GM12878 (cell line): ENCODE measurements around the gene CNOT3. TPM values are rescaled to one million over a fixed set of nuclear protein-coding genes. Genes with fewer than 3 reads are reported as not detected.

Source experiments
- ATAC-seq: fragments of 200-7000 bp; cut with Tn5 transposase; 3 replicates; pipeline ENCODE4 v1.9.1; 2020; ENCODE audit warnings: mild to moderate bottlenecking, moderate library complexity
- BruUV-seq: library from RNA; stranded (reverse); fragments of 400-500 nt; replicated peaks from 2 replicates; lab custom pipeline; 2021; lab: Mats Ljungman, UMichigan
- CTCF ChIA-PET: fragments of 300-600 bp; sonication (Branson Sonifier 250); formaldehyde crosslinking; extraction: SDS; loops from one replicate; lab custom pipeline; 2021; ENCODE audit warnings: inconsistent platforms; lab: Yijun Ruan, JAX
- POLR2A ChIA-PET: fragments of 350-600 bp; formaldehyde crosslinking; extraction: SDS; loops from one replicate; lab custom pipeline; 2021; ENCODE audit warnings: inconsistent platforms; lab: Charles Lee
- RAD21 ChIA-PET: fragments of 300-600 bp; sonication (Branson Sonifier 250); formaldehyde crosslinking; loops from one replicate; lab custom pipeline; 2023; ENCODE audit warnings: antibody characterized with exemption; ENCODE audit not compliant: unreplicated experiment; lab: Charles Lee
- SMC1A ChIA-PET: fragments of 300-600 bp; sonication (Branson Sonifier 250); formaldehyde crosslinking; loops from one replicate; lab custom pipeline; 2023; ENCODE audit not compliant: unreplicated experiment, uncharacterized antibody; lab: Charles Lee
- DNase-seq: peaks from one replicate; pipeline ENCODE4 v3.0.0-alpha.2; 2011; ENCODE audit warnings: low read depth, low spot score
- FAIRE-seq: peaks from 3 replicates; lab custom pipeline; 2011; peaks lifted over from hg19 to GRCh38; lab: Jason Lieb, UNC
- H2AFZ ChIP-seq: 2 replicates; pipeline ENCODE4 v1.6.0; 2011; ENCODE audit warnings: low read depth, low read length, control low read depth; ENCODE audit not compliant: control insufficient read depth
- H3K27ac ChIP-seq: 2 replicates; pipeline ENCODE4 v1.5.1; 2011; ENCODE audit warnings: control low read depth; ENCODE audit not compliant: control insufficient read depth, insufficient read depth
- H3K27me3 ChIP-seq, 2 experiments: replicated peaks in 1 of 2; 2 replicates each; pipeline versions ENCODE4 v1.6.0 to v1.6.1; 2011; ENCODE audit warnings: low read length in 1 of 2; ENCODE audit not compliant: control insufficient read depth in 2 of 2, insufficient read depth in 2 of 2
- H3K36me3 ChIP-seq, 2 experiments: 2 replicates each; pipeline ENCODE4 v1.5.1; 2011; ENCODE audit warnings: low read length in 1 of 2; ENCODE audit not compliant: control insufficient read depth in 2 of 2, insufficient read depth in 2 of 2
- H3K4me1 ChIP-seq: 2 replicates; pipeline ENCODE4 v1.6.1; 2011; ENCODE audit warnings: mild to moderate bottlenecking, low read length, moderate library complexity, mixed read lengths; ENCODE audit not compliant: control insufficient read depth, insufficient read depth
- H3K4me2 ChIP-seq: 2 replicates; pipeline ENCODE4 v1.6.0; 2011; ENCODE audit warnings: control low read depth; ENCODE audit not compliant: control insufficient read depth, insufficient read depth
- H3K4me3 ChIP-seq: fragments of 200-600 bp; sonication (generic); 2 replicates; pipeline ENCODE4 v1.5.1; 2016
- H3K79me2 ChIP-seq: 2 replicates; pipeline ENCODE4 v1.6.0; 2011; ENCODE audit warnings: low read length; ENCODE audit not compliant: control insufficient read depth, insufficient read depth
- H3K9ac ChIP-seq: 2 replicates; pipeline ENCODE4 v1.8.0; 2011; ENCODE audit warnings: low read length, control low read depth, mixed read lengths; ENCODE audit not compliant: control insufficient read depth, insufficient read depth
- H3K9me3 ChIP-seq: replicated peaks from 3 replicates; pipeline ENCODE4 v1.5.1; 2011; ENCODE audit warnings: mild to moderate bottlenecking, low read length; ENCODE audit not compliant: control insufficient read depth, insufficient read depth
- H4K20me1 ChIP-seq: 2 replicates; pipeline ENCODE4 v1.6.0; 2011; ENCODE audit not compliant: control insufficient read depth, insufficient read depth
- LARP7 ChIP-seq: fragments of 450-650 bp; IDR thresholded peaks from 2 replicates; pipeline ENCODE4 v1.6.1; 2017; ENCODE audit warnings: mild to moderate bottlenecking
- RAD21 ChIP-seq: IDR thresholded peaks from 2 replicates; pipeline ENCODE4 v1.6.1; 2011; ENCODE audit warnings: mild to moderate bottlenecking, low read depth, low read length, moderate library complexity; ENCODE audit not compliant: insufficient read depth
- RFX5 ChIP-seq: IDR thresholded peaks from 2 replicates; pipeline ENCODE4 v1.6.1; 2011; ENCODE audit warnings: low read depth, low read length, improper control_type of control experiment
- SMARCA5 ChIP-seq: fragments of 450-650 bp; IDR thresholded peaks from 2 replicates; pipeline ENCODE4 v1.6.1; 2017; ENCODE audit warnings: mild to moderate bottlenecking
- SREBF1 ChIP-seq: IDR thresholded peaks from 2 replicates; pipeline ENCODE4 v1.6.1; 2012; ENCODE audit warnings: mild to moderate bottlenecking, low read length
- YY1 ChIP-seq: IDR thresholded peaks from 2 replicates; pipeline ENCODE4 v1.6.1; 2011; ENCODE audit warnings: low read depth, mild to moderate bottlenecking, low read length
- WGBS: methylation state at CpG from one replicate; pipeline ENCODE4 v1.1.6; 2016; ENCODE audit warnings: low lambda C conversion rate; ENCODE audit not compliant: insufficient replicate concordance, insufficient coverage; ENCODE audit errors: missing lambda C conversion rate; 5-methylcytosine and 5-hydroxymethylcytosine counted together
- in situ Hi-C: fragments of 300-500 bp; cut with MboI; formaldehyde crosslinking; loops from 9 replicates; pipeline ENCODE4 v1.14.3; 2018; ENCODE audit warnings: mixed read lengths
- intact Hi-C: fragments of 100-400 bp; cut with micrococcal nuclease; formaldehyde crosslinking; loops from one replicate; pipeline ENCODE4 v1.14.2; 2022; ENCODE audit not compliant: unreplicated experiment
- polyA plus RNA-seq, 11 experiments: library from polyadenylated mRNA; depleted of rRNA in 4 of 11; unstranded in 6 of 11; stranded (reverse) in 5 of 11; fragments of >200 nt; fragmentation: Nextera tagmentation in 4 of 11; fragmentation: Illumina TruSeq in 1 of 11; extraction: Ambion mirVana in 4 of 11; extraction: Trizol in 1 of 11; gene quantifications; 1 replicate in 1 of 11; 2 replicates in 10 of 11; pipeline versions ENCODE4 v1.2.1 to v1.2.3, GENCODE V29; 2011 to 2016; ENCODE audit warnings: inconsistent platforms in 2 of 11, missing spikeins in 2 of 11, low read depth in 1 of 11
- total RNA-seq, 4 experiments: library from RNA; depleted of rRNA in 3 of 4; stranded (reverse); fragments of >200 nt in 3 of 4; fragmentation: Illumina TruSeq in 1 of 4; extraction: Trizol in 1 of 4; gene quantifications; 2 replicates each; pipeline versions ENCODE4 v1.2.1 to v1.2.3, GENCODE V29; 2013 to 2021
- TF ChIP-seq, protein P1 (sequence below), 3 experiments: IDR thresholded peaks in 2 of 3; conservative IDR thresholded peaks in 1 of 3; 2 replicates each; pipeline ENCODE4 v1.5.1; 2011; ENCODE audit warnings: low read depth in 3 of 3, low read length in 3 of 3, mild to moderate bottlenecking in 3 of 3, control low read depth in 2 of 3, moderate library complexity in 2 of 3, inconsistent platforms in 1 of 3, mixed read lengths in 1 of 3; ENCODE audit not compliant: control insufficient read depth in 2 of 3, insufficient read depth in 1 of 3; ENCODE audit errors: extremely low read depth in 1 of 3

The CNOT3 gene
- total and polyA plus RNA-seq, 10 of the 15 experiments (the other 5 are each of a cell fraction or from before 2014, with no cell fraction given): 0.14 to 45.1 (median 14.0) TPM

DNA sequence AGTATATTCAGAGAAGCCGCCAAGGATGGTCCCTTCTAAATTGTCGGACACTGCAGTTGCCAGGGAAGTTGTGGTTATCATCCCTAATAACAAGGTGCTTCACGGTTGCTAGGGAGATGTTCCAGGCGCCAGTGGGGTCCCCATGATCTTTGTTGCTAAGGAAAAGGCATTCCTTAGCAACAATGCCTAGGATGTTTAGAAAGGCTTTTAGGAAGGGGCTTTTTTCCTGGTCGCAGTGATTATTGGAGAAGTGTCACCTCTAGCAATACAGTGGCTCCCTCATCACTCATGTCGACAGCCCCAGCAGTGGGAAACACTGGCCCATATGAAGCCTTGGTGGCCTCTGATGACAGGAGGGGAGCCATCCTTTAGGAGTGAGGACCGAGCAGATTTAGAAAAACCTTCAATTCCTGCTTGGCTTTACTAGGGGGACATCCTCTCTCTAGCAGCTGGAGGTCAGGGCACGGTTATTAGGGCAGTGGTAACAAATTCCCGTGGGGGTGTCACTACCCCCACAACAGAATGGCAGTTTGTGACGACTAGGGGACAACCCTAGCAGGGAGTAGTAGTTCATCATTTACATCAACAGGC lies 41.8 kb downstream of the CNOT3 start (continued):
- TF ChIP-seq SREBF1: no peak
- TF ChIP-seq YY1: no peak
- TF ChIP-seq LARP7: no peak
- no peak for TF ChIP-seq SMARCA5

DNA sequence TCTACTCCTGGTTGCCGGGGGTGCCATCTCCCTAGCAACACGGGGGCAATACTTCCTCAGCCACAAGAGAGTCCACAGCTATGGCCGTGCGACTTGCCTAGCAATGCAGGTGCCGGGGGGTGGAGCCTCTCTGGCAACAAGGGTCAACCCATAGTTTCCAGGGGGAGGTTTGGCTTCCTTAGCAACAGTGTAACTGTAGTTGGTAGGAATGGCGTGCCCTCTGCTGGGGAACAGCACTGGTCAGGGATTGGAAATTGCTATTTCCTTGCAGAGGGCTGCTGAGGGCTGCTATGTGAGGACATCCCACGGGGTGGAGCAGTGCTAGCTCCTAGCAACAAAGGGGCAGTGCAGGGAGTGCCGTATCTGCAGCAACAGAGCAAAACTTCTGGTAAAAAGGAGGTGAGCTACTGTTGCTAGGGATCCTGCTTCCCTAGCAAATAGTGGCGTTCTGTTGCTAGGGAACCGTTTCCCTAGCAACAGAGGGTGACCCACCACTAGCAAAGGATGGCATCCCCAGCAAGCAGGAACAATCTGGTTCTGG lies 42.4 kb downstream of the CNOT3 start:
- ATAC-seq (peak; percentile 71), DNase-seq (no peak), FAIRE-seq (no peak)
- no peaks in the 10 kb centered on the region for H3K27me3 ChIP-seq
- intact Hi-C loops (no loop called here), in situ Hi-C loops (no loop called here)
- no peaks in the 10 kb centered on the region for H3K79me2 ChIP-seq
- H3K4me1 ChIP-seq: no peaks in the 10 kb centered on the region
- no peaks in the 10 kb centered on the region for H3K9me3 ChIP-seq
- WGBS: 72% methylated on average over 10 of the region's 10 CpGs
- H3K36me3 ChIP-seq: peaks cover 0 to 3% of the 10 kb centered on the region in 2 experiments; a peak in 1 of 4 replicates
- ChIA-PET SMC1A (no interaction called here), CTCF (interaction anchor here (0.7 to 1.4 kb wide), 4 partner anchors 9 to 210 kb away, joined by 3 read pairs; partner anchors contain the start of gene MBOAT7), POLR2A (no interaction called here), RAD21 (no interaction called here)
- no peak overlapping the region for H3K4me2 ChIP-seq
- H4K20me1 ChIP-seq: no peaks in the 10 kb centered on the region
- TF ChIP-seq, protein P1, sequence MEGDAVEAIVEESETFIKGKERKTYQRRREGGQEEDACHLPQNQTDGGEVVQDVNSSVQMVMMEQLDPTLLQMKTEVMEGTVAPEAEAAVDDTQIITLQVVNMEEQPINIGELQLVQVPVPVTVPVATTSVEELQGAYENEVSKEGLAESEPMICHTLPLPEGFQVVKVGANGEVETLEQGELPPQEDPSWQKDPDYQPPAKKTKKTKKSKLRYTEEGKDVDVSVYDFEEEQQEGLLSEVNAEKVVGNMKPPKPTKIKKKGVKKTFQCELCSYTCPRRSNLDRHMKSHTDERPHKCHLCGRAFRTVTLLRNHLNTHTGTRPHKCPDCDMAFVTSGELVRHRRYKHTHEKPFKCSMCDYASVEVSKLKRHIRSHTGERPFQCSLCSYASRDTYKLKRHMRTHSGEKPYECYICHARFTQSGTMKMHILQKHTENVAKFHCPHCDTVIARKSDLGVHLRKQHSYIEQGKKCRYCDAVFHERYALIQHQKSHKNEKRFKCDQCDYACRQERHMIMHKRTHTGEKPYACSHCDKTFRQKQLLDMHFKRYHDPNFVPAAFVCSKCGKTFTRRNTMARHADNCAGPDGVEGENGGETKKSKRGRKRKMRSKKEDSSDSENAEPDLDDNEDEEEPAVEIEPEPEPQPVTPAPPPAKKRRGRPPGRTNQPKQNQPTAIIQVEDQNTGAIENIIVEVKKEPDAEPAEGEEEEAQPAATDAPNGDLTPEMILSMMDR (IDR thresholded peaks at IDR 0.05 in 2 of 3, conservative IDR thresholded peaks at IDR 0.05 in 1 of 3; ENCODE audit: control insufficient read depth in 2 of 3, extremely low read depth in 1 of 3, insufficient read depth in 1 of 3, low read depth in 3 of 3, low read length in 3 of 3): peak in 2 of 3 experiments; percentile 17 to 23; a peak in 1 of 6 replicates
- TF ChIP-seq RFX5 (no peak), RAD21 (peak; percentile 24)
- no peak overlapping the region for H3K27ac ChIP-seq
- no peak overlapping the region for H3K4me3 ChIP-seq
- BruUV-seq: no TSS peak
- no peak overlapping the region for H2AFZ ChIP-seq
- H3K9ac ChIP-seq: no peak overlapping the region
